ENCODE data around the gene HEXD. TPM values are rescaled to one million over a fixed set of nuclear protein-coding genes. Genes with fewer than 3 reads are reported as not detected.

HEXD gene
- total and polyA plus RNA-seq, 2 of the 8 experiments (the other 6 are each of a cell fraction or from before 2014, with no cell fraction given): 20.6 to 21.8 TPM

GRCh38 chr17:82479602-82480001 lies 61.5 kb downstream of the HEXD start (continued):
- TF ChIP-seq SIN3A (conservative IDR thresholded peaks at IDR 0.05 in 1 of 2, IDR thresholded peaks at IDR 0.05 in 1 of 2; ENCODE audit: low read depth in 1 of 2, low read length in 2 of 2) (no peak), CEBPB (IDR thresholded peaks at IDR 0.05; ENCODE audit: low read depth, low read length) (no peak), EP300 (IDR thresholded peaks at IDR 0.05; ENCODE audit: borderline replicate concordance in 1 of 2, low read depth in 2 of 2, low read length in 2 of 2) (no peak), RNF2 (IDR thresholded peaks at IDR 0.05; ENCODE audit: borderline replicate concordance, low read depth, low read length, missing control alignments, poor library complexity, severe bottlenecking) (no peak), POU5F1 (IDR thresholded peaks at IDR 0.05; ENCODE audit: low read depth, low read length) (no peak), CTCF (IDR thresholded peaks at IDR 0.05; ENCODE audit: control extremely low read depth in 1 of 3, insufficient read depth in 1 of 3, low read depth in 1 of 3, low read length in 3 of 3) (no peak)
